Upper lobe of left lung (tissue), 4 donors: ENCODE measurements around the gene DGLUCY.

ENCODE experiments used
- EP300 ChIP-seq, 4 donors: sonication (generic); formaldehyde crosslinking; IDR thresholded peaks; one replicate each; pipeline ENCODE4 v1.5.1; 2017; ENCODE audit warnings: antibody characterized with exemption in 4 of 4, control low read depth in 2 of 4
- POLR2AphosphoS5 ChIP-seq, 2 donors: sonication (generic); formaldehyde crosslinking; IDR thresholded peaks; one replicate each; pipeline ENCODE4 v1.5.1; 2017; ENCODE audit warnings: antibody characterized with exemption in 2 of 2
- TF ChIP-seq, protein P1 (sequence below), 6 experiments: fragments of 450-650 bp in 4 of 6; fragments of 200-600 bp in 2 of 6; sonication (generic) in 2 of 6; IDR thresholded peaks; one replicate each; pipeline ENCODE4 v1.5.1; 2016 to 2019; ENCODE audit warnings: antibody characterized with exemption in 6 of 6

DNA sequence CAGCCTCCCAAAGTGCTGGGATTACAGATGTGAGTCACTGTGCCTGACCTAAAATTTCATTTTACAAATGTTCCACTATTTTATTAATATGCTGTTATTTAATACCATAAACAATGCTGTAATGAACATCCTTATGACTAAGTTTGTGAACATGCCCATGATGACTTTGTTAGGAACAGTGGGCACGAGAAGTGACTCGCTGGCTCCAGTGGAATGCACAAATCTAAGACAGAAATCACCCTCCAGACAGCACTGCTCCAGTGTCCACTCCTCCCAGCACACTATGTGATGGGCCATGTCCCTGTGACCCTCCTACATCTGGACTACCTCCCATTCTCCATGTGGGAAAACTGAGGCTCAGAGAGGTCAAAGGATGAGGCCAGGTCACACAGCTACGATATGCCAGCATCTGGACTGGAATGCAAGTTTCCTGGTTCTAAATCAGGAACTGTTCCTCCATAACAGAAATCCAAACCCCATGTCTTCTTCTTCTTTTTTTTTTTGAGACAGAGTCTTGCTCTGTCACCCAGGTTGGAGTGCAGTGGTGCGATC, 72.7 kb downstream of the DGLUCY start:
- no peak for TF ChIP-seq EP300 (IDR thresholded peaks at IDR 0.05)
- TF ChIP-seq, protein P1, sequence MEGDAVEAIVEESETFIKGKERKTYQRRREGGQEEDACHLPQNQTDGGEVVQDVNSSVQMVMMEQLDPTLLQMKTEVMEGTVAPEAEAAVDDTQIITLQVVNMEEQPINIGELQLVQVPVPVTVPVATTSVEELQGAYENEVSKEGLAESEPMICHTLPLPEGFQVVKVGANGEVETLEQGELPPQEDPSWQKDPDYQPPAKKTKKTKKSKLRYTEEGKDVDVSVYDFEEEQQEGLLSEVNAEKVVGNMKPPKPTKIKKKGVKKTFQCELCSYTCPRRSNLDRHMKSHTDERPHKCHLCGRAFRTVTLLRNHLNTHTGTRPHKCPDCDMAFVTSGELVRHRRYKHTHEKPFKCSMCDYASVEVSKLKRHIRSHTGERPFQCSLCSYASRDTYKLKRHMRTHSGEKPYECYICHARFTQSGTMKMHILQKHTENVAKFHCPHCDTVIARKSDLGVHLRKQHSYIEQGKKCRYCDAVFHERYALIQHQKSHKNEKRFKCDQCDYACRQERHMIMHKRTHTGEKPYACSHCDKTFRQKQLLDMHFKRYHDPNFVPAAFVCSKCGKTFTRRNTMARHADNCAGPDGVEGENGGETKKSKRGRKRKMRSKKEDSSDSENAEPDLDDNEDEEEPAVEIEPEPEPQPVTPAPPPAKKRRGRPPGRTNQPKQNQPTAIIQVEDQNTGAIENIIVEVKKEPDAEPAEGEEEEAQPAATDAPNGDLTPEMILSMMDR (IDR thresholded peaks at IDR 0.05) = no peak
- TF ChIP-seq POLR2AphosphoS5 (IDR thresholded peaks at IDR 0.05) = no peak
